ENCODE measurements around the gene THSD7A. TPM values are rescaled to one million over a fixed set of nuclear protein-coding genes. Genes with fewer than 3 reads are reported as not detected.

THSD7A gene
- total and polyA plus RNA-seq, 2 of the 4 experiments (the other 2 are of a cell fraction): 0.02 to 0.18 TPM

- no peak for ATAC-seq (ENCODE audit: low read depth)
- no peak for DNase-seq
- Histone ChIP-seq H2AFZ (replicated peaks; ENCODE audit: low read length, poor library complexity) (no peak overlapping the region), H4K20me1 (ENCODE audit: insufficient read depth, low read length) (no peaks in the 10 kb centered on the region), H3K14ac (replicated peaks; ENCODE audit: low read depth, low read length) (no peak overlapping the region), H3K4me3 (ENCODE audit: insufficient read depth, low read depth, low read length) (no peak overlapping the region), H2AK9ac (replicated peaks; ENCODE audit: low read depth, low read length, poor library complexity) (no peak overlapping the region), H2BK120ac (ENCODE audit: low read depth, low read length) (no peak overlapping the region), H2AK5ac (ENCODE audit: low read depth, low read length) (no peak overlapping the region), H3K23ac (ENCODE audit: low read depth, low read length) (no peak overlapping the region), H3K36me3 (ENCODE audit: control insufficient read depth, insufficient read depth, low read length) (no peaks in the 10 kb centered on the region), H2BK15ac (ENCODE audit: low read depth, low read length) (no peak overlapping the region), H3K9ac (ENCODE audit: low read depth, low read length) (no peak overlapping the region), H3K79me1 (ENCODE audit: low read depth in 1 of 2, low read length in 2 of 2) (no peaks in the 10 kb centered on the region), H3K56ac (ENCODE audit: extremely low read depth, insufficient read depth, low read length) (no peak overlapping the region), H3K4me2 (ENCODE audit: low read depth, low read length) (no peak overlapping the region), H3K9me3 (ENCODE audit: control insufficient read depth, insufficient read depth, low read length) (no peaks in the 10 kb centered on the region; the same call in 1 of the 2 replicates), H3K4me1 (ENCODE audit: control insufficient read depth, insufficient read depth, low read length) (no peaks in the 10 kb centered on the region), H3K27me3 (ENCODE audit: control insufficient read depth, insufficient read depth, low read length) (no peaks in the 10 kb centered on the region), H3K18ac (ENCODE audit: low read depth, low read length) (no peak overlapping the region), H4K5ac (ENCODE audit: low read depth, low read length) (no peak overlapping the region), H2BK20ac (ENCODE audit: low read depth, low read length) (no peak overlapping the region), H2BK5ac (ENCODE audit: low read depth, low read length, poor library complexity, severe bottlenecking) (no peak overlapping the region), H3K27ac (ENCODE audit: insufficient read depth, low read length) (no peak overlapping the region), H4K8ac (ENCODE audit: low read depth in 2 of 2, low read length in 2 of 2) (no peak overlapping the region), H4K91ac (ENCODE audit: insufficient read depth, low read depth, low read length) (no peak overlapping the region), H3K4ac (ENCODE audit: low read depth, low read length) (no peak overlapping the region), H3K9me1 (ENCODE audit: insufficient read depth, low read length) (no peaks in the 10 kb centered on the region)
- ChIA-PET CTCF (no interaction called here), POLR2A (ENCODE audit: unreplicated experiment) (no interaction called here)
- TF ChIP-seq, protein P1, sequence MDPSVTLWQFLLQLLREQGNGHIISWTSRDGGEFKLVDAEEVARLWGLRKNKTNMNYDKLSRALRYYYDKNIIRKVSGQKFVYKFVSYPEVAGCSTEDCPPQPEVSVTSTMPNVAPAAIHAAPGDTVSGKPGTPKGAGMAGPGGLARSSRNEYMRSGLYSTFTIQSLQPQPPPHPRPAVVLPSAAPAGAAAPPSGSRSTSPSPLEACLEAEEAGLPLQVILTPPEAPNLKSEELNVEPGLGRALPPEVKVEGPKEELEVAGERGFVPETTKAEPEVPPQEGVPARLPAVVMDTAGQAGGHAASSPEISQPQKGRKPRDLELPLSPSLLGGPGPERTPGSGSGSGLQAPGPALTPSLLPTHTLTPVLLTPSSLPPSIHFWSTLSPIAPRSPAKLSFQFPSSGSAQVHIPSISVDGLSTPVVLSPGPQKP (IDR thresholded peaks at IDR 0.05; ENCODE audit: borderline replicate concordance, low read depth, low read length): no peak
- TF ChIP-seq BHLHE40 (IDR thresholded peaks at IDR 0.05; ENCODE audit: low read depth, low read length) (no peak), RCOR1 (IDR thresholded peaks at IDR 0.05; ENCODE audit: insufficient replicate concordance, low read length) (no peak), MAZ (IDR thresholded peaks at IDR 0.05; ENCODE audit: borderline replicate concordance, low read depth, low read length) (no peak), CEBPB (IDR thresholded peaks at IDR 0.05; ENCODE audit: low read depth, low read length) (no peak), FOS (IDR thresholded peaks at IDR 0.05; ENCODE audit: low read depth, low read length) (no peak), CTCF (conservative IDR thresholded peaks at IDR 0.05; ENCODE audit: low read depth, low read length) (no peak), NFE2L2 (IDR thresholded peaks at IDR 0.05; ENCODE audit: low read depth, low read length) (no peak), MXI1 (IDR thresholded peaks at IDR 0.05; ENCODE audit: borderline replicate concordance, low read depth, low read length) (no peak), RFX5 (IDR thresholded peaks at IDR 0.05; ENCODE audit: low read depth, low read length) (no peak), MAFK (IDR thresholded peaks at IDR 0.05; ENCODE audit: low read depth, low read length) (no peak), POLR2A (IDR thresholded peaks at IDR 0.05; ENCODE audit: low read depth, low read length) (no peak)
- TF ChIP-seq, protein P2, sequence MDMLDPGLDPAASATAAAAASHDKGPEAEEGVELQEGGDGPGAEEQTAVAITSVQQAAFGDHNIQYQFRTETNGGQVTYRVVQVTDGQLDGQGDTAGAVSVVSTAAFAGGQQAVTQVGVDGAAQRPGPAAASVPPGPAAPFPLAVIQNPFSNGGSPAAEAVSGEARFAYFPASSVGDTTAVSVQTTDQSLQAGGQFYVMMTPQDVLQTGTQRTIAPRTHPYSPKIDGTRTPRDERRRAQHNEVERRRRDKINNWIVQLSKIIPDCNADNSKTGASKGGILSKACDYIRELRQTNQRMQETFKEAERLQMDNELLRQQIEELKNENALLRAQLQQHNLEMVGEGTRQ (IDR thresholded peaks at IDR 0.05; ENCODE audit: low read depth, low read length): no peak
- in situ Hi-C loops (cut with MboI; ENCODE audit: low sequenced_read_pairs): no loop called here
- BruUV-seq (replicated peaks): no TSS peak
- dilution Hi-C loops (cut with HindIII; ENCODE audit: low sequenced_read_pairs, unreplicated experiment): no loop called here
- intact Hi-C loops (cut with micrococcal nuclease): no loop called here
- WGBS, 2 experiments (ENCODE audit: extremely low coverage in 2 of 2, insufficient read length in 1 of 2): no CpG with 5 or more reads among the region's 5 CpGs
Measured at GRCh38 chr7:11613292-11613930, 218.6 kb downstream of the THSD7A start.

Measured in IMR-90 (cell line).